GM23338 (cell line): Measurements from ENCODE around the gene CRAMP1. TPM values are rescaled to one million over a fixed set of nuclear protein-coding genes. Genes with fewer than 3 reads are reported as not detected.

ENCODE experiments used
- ATAC-seq: fragments of 200-7000 bp; cut with Tn5 transposase; 3 replicates; pipeline ENCODE4 v1.9.1; 2020
- DNase-seq: peaks from one replicate; pipeline ENCODE4 v3.0.0-alpha.2; 2015; ENCODE audit warnings: low spot score
- H2AFZ ChIP-seq: fragments of 200-600 bp; sonication (generic); 2 replicates; pipeline ENCODE4 v1.8.0; 2016; ENCODE audit warnings: antibody characterized with exemption, mild to moderate bottlenecking, moderate library complexity
- H3F3A ChIP-seq: fragments of 200-600 bp; sonication (generic); replicated peaks from 2 replicates; pipeline ENCODE4 v1.8.0; 2017; ENCODE audit warnings: antibody characterized with exemption, mixed run types, low read depth
- H3K27ac ChIP-seq: fragments of 200-600 bp; sonication (generic); 2 replicates; pipeline ENCODE4 v1.6.1; 2016; ENCODE audit warnings: low read depth
- H3K27me3 ChIP-seq: fragments of 200-600 bp; sonication (generic); 2 replicates; pipeline ENCODE4 v1.8.0; 2016; ENCODE audit warnings: mild to moderate bottlenecking, mixed run types, moderate library complexity; ENCODE audit not compliant: insufficient read depth
- H3K36me3 ChIP-seq: fragments of 200-600 bp; sonication (generic); 2 replicates; pipeline ENCODE4 v1.8.0; 2016; ENCODE audit warnings: mild to moderate bottlenecking; ENCODE audit not compliant: insufficient read depth
- H3K4me1 ChIP-seq: fragments of 200-600 bp; sonication (generic); 2 replicates; pipeline ENCODE4 v1.8.0; 2016; ENCODE audit warnings: mild to moderate bottlenecking, moderate library complexity; ENCODE audit not compliant: insufficient read depth
- H3K4me2 ChIP-seq: fragments of 200-600 bp; sonication (generic); 2 replicates; pipeline ENCODE4 v1.7.1; 2017; ENCODE audit warnings: mixed run types
- H3K4me3 ChIP-seq: fragments of 200-600 bp; sonication (generic); 2 replicates; pipeline ENCODE4 v1.6.1; 2016; ENCODE audit warnings: mixed run types
- H3K79me2 ChIP-seq: fragments of 200-600 bp; sonication (generic); replicated peaks from 2 replicates; pipeline ENCODE4 v1.8.0; 2017; ENCODE audit warnings: mild to moderate bottlenecking; ENCODE audit not compliant: insufficient read depth
- H3K9me2 ChIP-seq: fragments of 200-600 bp; sonication (generic); 2 replicates; pipeline ENCODE4 v1.8.0; 2017; ENCODE audit not compliant: insufficient read depth
- H4K20me1 ChIP-seq: fragments of 200-600 bp; sonication (generic); replicated peaks from 2 replicates; pipeline ENCODE4 v1.8.0; 2017; ENCODE audit warnings: mild to moderate bottlenecking; ENCODE audit not compliant: insufficient read depth
- H3K27ac Mint-ChIP-seq: 2 replicates; pipeline ENCODE4 v1.8.0; 2020; ENCODE audit warnings: inconsistent platforms, mild to moderate bottlenecking, moderate library complexity, mixed read lengths
- H3K27me3 Mint-ChIP-seq: 3 replicates; pipeline ENCODE4 v1.8.0; 2022; ENCODE audit warnings: low read depth, mild to moderate bottlenecking, moderate library complexity, mixed read lengths, inconsistent platforms; ENCODE audit not compliant: insufficient read depth, poor library complexity
- H3K36me3 Mint-ChIP-seq: 3 replicates; pipeline ENCODE4 v1.8.0; 2021; ENCODE audit warnings: low read depth, mild to moderate bottlenecking, inconsistent platforms, moderate library complexity, mixed read lengths
- H3K4me1 Mint-ChIP-seq: 3 replicates; pipeline ENCODE4 v1.8.0; 2020; ENCODE audit warnings: mild to moderate bottlenecking, inconsistent platforms, mixed read lengths
- H3K4me3 Mint-ChIP-seq: 3 replicates; pipeline ENCODE4 v1.8.0; 2021; ENCODE audit warnings: moderate library complexity, mild to moderate bottlenecking, inconsistent platforms, mixed read lengths
- H3K9me3 Mint-ChIP-seq: 3 replicates; pipeline ENCODE4 v1.8.0; 2020; ENCODE audit warnings: moderate library complexity, mild to moderate bottlenecking, inconsistent platforms, mixed read lengths
- CREB1 ChIP-seq: fragments of 250-450 bp; sonication (Bioruptor Pico); IDR thresholded peaks from 2 replicates; pipeline ENCODE4 v1.5.0; 2020; ENCODE audit warnings: low read depth, mild to moderate bottlenecking, moderate library complexity
- EZH2 ChIP-seq: fragments of 200-600 bp; sonication (generic); IDR thresholded peaks from one replicate; pipeline ENCODE4 v1.8.0; 2017; ENCODE audit warnings: antibody characterized with exemption, mild to moderate bottlenecking, low read depth; ENCODE audit not compliant: unreplicated experiment
- EZH2phosphoT487 ChIP-seq: fragments of 200-600 bp; sonication (generic); IDR thresholded peaks from one replicate; pipeline ENCODE4 v1.8.1; 2018; ENCODE audit warnings: antibody characterized with exemption; ENCODE audit not compliant: unreplicated experiment
- JUNB ChIP-seq: IDR thresholded peaks from one replicate; pipeline ENCODE4 v1.6.1; 2016; ENCODE audit warnings: antibody characterized with exemption; ENCODE audit not compliant: unreplicated experiment
- NANOG ChIP-seq: IDR thresholded peaks from 2 replicates; pipeline ENCODE4 v1.6.1; 2016; ENCODE audit warnings: antibody characterized with exemption, borderline replicate concordance
- POLR2AphosphoS5 ChIP-seq: IDR thresholded peaks from 2 replicates; pipeline ENCODE4 v1.6.1; 2016; ENCODE audit warnings: antibody characterized with exemption, low read depth
- STAT1 ChIP-seq: IDR thresholded peaks from one replicate; pipeline ENCODE4 v1.6.1; 2016; ENCODE audit warnings: antibody characterized with exemption; ENCODE audit not compliant: unreplicated experiment
- ZNF114 ChIP-seq: fragments of 250-450 bp; sonication (Bioruptor Pico); IDR thresholded peaks from 2 replicates; pipeline ENCODE4 v1.5.0; 2020; ENCODE audit warnings: mild to moderate bottlenecking, moderate library complexity
- ZNF331 ChIP-seq: fragments of 250-450 bp; sonication (Bioruptor Pico); IDR thresholded peaks from 2 replicates; pipeline ENCODE4 v1.5.0; 2020; ENCODE audit warnings: low read depth, mild to moderate bottlenecking, moderate library complexity
- polyA plus RNA-seq: library from polyadenylated mRNA; unstranded; fragments of >200 nt; fragmentation: Nextera tagmentation; extraction: Ambion mirVana; gene quantifications from 2 replicates; pipeline ENCODE4 v1.2.1, GENCODE V29; 2016
- total RNA-seq: library from RNA; depleted of rRNA; stranded (reverse); fragments of >200 nt; shearing (Covaris generic); gene quantifications from 2 replicates; pipeline ENCODE4 v1.2.3, GENCODE V29; 2014
- TF ChIP-seq, protein P1 (sequence below): IDR thresholded peaks from 2 replicates; pipeline ENCODE4 v1.6.1; 2016; ENCODE audit warnings: antibody characterized with exemption
- TF ChIP-seq, protein P2 (sequence below), 2 experiments: fragments of 200-600 bp in 1 of 2; sonication (generic) in 1 of 2; conservative IDR thresholded peaks; 2 replicates each; pipeline versions ENCODE4 v1.5.1 to v1.6.1; 2016 to 2017; ENCODE audit warnings: antibody characterized with exemption in 2 of 2, low read depth in 2 of 2, mild to moderate bottlenecking in 2 of 2, moderate library complexity in 1 of 2

CRAMP1 gene
- total and polyA plus RNA-seq, 2 experiments from 2014 or later = 3.4 to 16.7 TPM

DNA sequence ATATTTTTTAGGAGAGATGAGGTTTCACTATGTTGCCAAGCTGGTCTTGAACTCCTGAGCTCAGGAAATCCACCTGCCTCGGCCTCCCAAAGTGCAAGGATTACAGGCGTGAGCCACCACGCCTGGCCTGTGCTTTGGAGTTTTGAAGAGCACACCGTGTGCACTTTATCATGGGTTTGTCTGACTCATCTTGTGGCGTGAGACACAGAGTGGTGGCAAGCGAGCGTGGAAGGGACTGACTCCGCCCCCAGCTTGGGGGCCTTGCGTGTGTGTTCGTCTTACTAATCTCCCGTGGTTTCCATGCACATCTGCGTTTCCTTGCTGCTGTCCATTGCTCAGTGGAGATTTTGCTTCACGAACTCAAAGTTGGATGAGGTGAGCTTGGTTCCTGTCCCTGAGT, 22.9 kb downstream of the CRAMP1 start:
- Histone ChIP-seq H3K4me2 (no peak overlapping the region), H3K79me2 (peaks cover 44% of the 10 kb centered on the region), H3K27me3 (no peaks in the 10 kb centered on the region), H3K4me1 (no peaks in the 10 kb centered on the region), H3K27ac (no peak overlapping the region), H3F3A (no peaks in the 10 kb centered on the region), H3K36me3 (peaks cover 4% of the 10 kb centered on the region), H2AFZ (no peak overlapping the region), H4K20me1 (peaks cover 30% of the 10 kb centered on the region), H3K4me3 (no peak overlapping the region), H3K9me2 (no peaks in the 10 kb centered on the region)
- Mint-ChIP-seq H3K9me3 (no peaks in the 10 kb centered on the region; the same call in 2 of the 3 replicates), H3K27ac (no peak overlapping the region), H3K4me3 (no peak overlapping the region), H3K27me3 (no peaks in the 10 kb centered on the region), H3K36me3 (peaks cover 59% of the 10 kb centered on the region), H3K4me1 (no peaks in the 10 kb centered on the region; the same call in 2 of the 3 replicates)
- no peak for TF ChIP-seq CREB1 (CRISPR knock-in tag)
- TF ChIP-seq EZH2phosphoT487 = no peak
- no peak for TF ChIP-seq NANOG
- ATAC-seq (no peak), DNase-seq (no peak)

DNA sequence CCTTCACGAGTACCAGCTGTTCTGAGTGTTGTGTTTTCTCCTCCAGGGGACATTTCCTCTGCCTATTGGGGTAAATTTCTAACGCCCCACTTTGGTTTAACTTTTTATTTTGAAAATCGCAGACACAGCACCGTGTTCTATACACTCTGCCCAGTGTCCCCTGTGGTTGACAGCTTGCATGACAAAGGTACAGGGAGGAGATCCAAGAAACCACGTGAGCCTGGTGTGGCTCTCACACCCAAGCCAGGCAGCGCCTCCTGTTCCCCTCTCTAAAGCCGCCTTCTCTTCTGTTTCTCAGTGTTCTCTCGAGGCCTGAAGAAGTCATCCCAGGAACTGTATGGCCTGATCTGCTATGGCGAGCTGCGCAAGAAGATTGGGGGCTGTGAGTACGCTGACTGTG, 25.4 kb downstream of the CRAMP1 start:
- ATAC-seq (no peak), DNase-seq (no peak)
- H3K4me1 ChIP-seq = no peaks in the 10 kb centered on the region
- H3K36me3 ChIP-seq = peaks cover 8% of the 10 kb centered on the region
- Mint-ChIP-seq H3K9me3 (no peaks in the 10 kb centered on the region), H3K4me1 (no peaks in the 10 kb centered on the region; the same call in 2 of the 3 replicates), H3K27me3 (peaks cover 4% of the 10 kb centered on the region), H3K27ac (no peak overlapping the region), H3K4me3 (no peak overlapping the region), H3K36me3 (peaks cover 72% of the 10 kb centered on the region)
- no peak overlapping the region for H2AFZ ChIP-seq
- H4K20me1 ChIP-seq = peaks cover 25% of the 10 kb centered on the region; the same call in 1 of the 2 replicates
- H3K27ac ChIP-seq = no peak overlapping the region
- no peaks in the 10 kb centered on the region for H3K27me3 ChIP-seq
- no peak overlapping the region for H3K4me2 ChIP-seq
- no peak overlapping the region for H3K4me3 ChIP-seq
- H3K79me2 ChIP-seq = peaks cover 26% of the 10 kb centered on the region
- H3K9me2 ChIP-seq = no peaks in the 10 kb centered on the region
- TF ChIP-seq ZNF114 (no peak), STAT1 (no peak)
- no peaks in the 10 kb centered on the region for H3F3A ChIP-seq

DNA sequence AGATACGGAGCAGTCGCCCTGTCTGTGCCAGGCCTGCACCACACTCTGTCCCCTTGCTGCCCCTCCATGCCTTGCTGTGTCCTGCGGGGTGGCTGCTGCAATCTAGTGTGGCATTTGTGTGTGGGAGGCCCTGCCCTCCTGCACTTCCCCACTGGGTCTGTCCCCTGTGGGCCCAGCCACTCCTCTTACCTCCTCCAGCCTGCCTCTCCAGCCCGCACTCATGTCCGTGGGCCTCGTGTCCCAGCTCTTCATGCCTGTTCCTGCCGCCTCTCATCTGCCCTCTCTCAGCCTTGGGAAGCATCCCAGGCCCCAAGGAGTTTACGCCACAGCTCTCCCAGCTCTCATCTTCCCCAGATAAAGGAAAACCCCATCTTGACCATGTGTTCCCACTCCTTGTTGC, 26.6 kb downstream of the CRAMP1 start:
- Histone ChIP-seq H3K4me2 (no peak overlapping the region), H3K27ac (no peak overlapping the region), H3F3A (no peaks in the 10 kb centered on the region), H4K20me1 (peaks cover 21% of the 10 kb centered on the region; the same call in 1 of the 2 replicates), H3K4me3 (no peak overlapping the region), H3K27me3 (no peaks in the 10 kb centered on the region), H3K4me1 (no peaks in the 10 kb centered on the region), H3K9me2 (no peaks in the 10 kb centered on the region), H3K79me2 (peaks cover 18% of the 10 kb centered on the region), H3K36me3 (peaks cover 8% of the 10 kb centered on the region), H2AFZ (no peak overlapping the region)
- Mint-ChIP-seq H3K36me3 (peaks cover 68% of the 10 kb centered on the region), H3K27me3 (peaks cover 4% of the 10 kb centered on the region), H3K27ac (no peak overlapping the region), H3K9me3 (no peaks in the 10 kb centered on the region), H3K4me3 (no peak overlapping the region), H3K4me1 (no peaks in the 10 kb centered on the region; the same call in 2 of the 3 replicates)
- DNase-seq = no peak
- TF ChIP-seq CREB1 (CRISPR knock-in tag) = no peak
- no peak for ATAC-seq

DNA sequence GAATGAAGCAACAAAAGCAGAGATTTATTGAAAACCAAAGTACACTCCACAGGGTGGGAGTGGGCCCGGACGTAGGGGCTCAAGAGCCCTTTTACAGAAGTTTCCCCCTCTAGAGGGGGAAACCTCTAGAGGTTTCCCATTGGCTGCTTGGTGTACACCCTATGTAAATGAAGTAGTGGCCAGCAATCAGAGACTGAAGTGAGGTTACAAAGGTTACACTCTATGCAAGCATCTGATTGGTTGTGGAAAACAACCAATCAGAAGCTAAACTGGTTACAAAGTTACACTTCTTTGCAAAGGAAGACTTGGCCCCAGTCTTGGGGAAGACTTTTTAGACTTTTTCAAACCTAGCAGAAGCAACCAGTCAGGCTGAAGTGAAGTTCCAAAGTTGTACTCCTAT, 27.1 kb downstream of the CRAMP1 start:
- H3K36me3 Mint-ChIP-seq = peaks cover 66% of the 10 kb centered on the region
- H3K27ac Mint-ChIP-seq = peak overlapping the region; percentile 46; the same call in 1 of the 2 replicates
- no peaks in the 10 kb centered on the region; the same call in 2 of the 3 replicates for H3K4me1 Mint-ChIP-seq
- Histone ChIP-seq H3K4me3 (no peak overlapping the region), H3F3A (no peaks in the 10 kb centered on the region), H3K9me2 (no peaks in the 10 kb centered on the region), H2AFZ (no peak overlapping the region), H3K4me2 (no peak overlapping the region), H3K4me1 (no peaks in the 10 kb centered on the region), H3K36me3 (peaks cover 8% of the 10 kb centered on the region), H4K20me1 (peaks cover 18% of the 10 kb centered on the region; the same call in 1 of the 2 replicates), H3K27me3 (no peaks in the 10 kb centered on the region), H3K27ac (no peak overlapping the region), H3K79me2 (peaks cover 13% of the 10 kb centered on the region)
- DNase-seq (no peak), ATAC-seq (peak; percentile 58)
- no peak overlapping the region for H3K4me3 Mint-ChIP-seq
- H3K9me3 Mint-ChIP-seq = no peaks in the 10 kb centered on the region
- peaks cover 4% of the 10 kb centered on the region for H3K27me3 Mint-ChIP-seq
- TF ChIP-seq EZH2 (no peak), NANOG (no peak), POLR2AphosphoS5 (no peak), ZNF114 (no peak), JUNB (no peak), EZH2phosphoT487 (no peak), CREB1 (CRISPR knock-in tag) (no peak), ZNF331 (CRISPR knock-in tag) (no peak)
- TF ChIP-seq, protein P1, sequence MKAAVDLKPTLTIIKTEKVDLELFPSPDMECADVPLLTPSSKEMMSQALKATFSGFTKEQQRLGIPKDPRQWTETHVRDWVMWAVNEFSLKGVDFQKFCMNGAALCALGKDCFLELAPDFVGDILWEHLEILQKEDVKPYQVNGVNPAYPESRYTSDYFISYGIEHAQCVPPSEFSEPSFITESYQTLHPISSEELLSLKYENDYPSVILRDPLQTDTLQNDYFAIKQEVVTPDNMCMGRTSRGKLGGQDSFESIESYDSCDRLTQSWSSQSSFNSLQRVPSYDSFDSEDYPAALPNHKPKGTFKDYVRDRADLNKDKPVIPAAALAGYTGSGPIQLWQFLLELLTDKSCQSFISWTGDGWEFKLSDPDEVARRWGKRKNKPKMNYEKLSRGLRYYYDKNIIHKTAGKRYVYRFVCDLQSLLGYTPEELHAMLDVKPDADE = no peak
- TF ChIP-seq, protein P2, sequence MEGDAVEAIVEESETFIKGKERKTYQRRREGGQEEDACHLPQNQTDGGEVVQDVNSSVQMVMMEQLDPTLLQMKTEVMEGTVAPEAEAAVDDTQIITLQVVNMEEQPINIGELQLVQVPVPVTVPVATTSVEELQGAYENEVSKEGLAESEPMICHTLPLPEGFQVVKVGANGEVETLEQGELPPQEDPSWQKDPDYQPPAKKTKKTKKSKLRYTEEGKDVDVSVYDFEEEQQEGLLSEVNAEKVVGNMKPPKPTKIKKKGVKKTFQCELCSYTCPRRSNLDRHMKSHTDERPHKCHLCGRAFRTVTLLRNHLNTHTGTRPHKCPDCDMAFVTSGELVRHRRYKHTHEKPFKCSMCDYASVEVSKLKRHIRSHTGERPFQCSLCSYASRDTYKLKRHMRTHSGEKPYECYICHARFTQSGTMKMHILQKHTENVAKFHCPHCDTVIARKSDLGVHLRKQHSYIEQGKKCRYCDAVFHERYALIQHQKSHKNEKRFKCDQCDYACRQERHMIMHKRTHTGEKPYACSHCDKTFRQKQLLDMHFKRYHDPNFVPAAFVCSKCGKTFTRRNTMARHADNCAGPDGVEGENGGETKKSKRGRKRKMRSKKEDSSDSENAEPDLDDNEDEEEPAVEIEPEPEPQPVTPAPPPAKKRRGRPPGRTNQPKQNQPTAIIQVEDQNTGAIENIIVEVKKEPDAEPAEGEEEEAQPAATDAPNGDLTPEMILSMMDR (conservative IDR thresholded peaks at IDR 0.05; ENCODE audit: low read depth in 2 of 2) = no peak
